GM21515 (cell line): Measurements from ENCODE around the gene MYL5.
"Not testable (repeated sequence)": the region's sequence is repeated elsewhere in the genome, so short reads cannot be mapped to it uniquely, and the experiment has no call there.

Source experiments
- ATAC-seq: cut with Tn5 transposase; IDR thresholded peaks from one replicate; pipeline ENCODE4 v1.9.1; 2021; ENCODE audit not compliant: unreplicated experiment

MYL5 gene

DNA sequence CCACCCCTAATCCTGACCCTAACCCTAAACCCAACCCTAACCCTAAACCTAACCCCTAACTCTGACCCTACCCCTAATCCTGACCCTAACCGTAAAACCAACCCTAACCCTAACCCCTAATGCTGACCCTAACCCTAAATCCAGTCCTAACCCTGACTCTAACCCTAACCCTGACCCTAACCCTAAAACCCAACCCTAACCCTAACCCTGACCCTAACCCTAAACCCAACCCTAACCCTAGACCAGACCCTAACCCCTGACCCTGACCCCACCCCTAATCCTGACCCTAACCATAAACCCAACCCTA is 30.6 kb downstream of the MYL5 start:
- ATAC-seq: no peak

DNA sequence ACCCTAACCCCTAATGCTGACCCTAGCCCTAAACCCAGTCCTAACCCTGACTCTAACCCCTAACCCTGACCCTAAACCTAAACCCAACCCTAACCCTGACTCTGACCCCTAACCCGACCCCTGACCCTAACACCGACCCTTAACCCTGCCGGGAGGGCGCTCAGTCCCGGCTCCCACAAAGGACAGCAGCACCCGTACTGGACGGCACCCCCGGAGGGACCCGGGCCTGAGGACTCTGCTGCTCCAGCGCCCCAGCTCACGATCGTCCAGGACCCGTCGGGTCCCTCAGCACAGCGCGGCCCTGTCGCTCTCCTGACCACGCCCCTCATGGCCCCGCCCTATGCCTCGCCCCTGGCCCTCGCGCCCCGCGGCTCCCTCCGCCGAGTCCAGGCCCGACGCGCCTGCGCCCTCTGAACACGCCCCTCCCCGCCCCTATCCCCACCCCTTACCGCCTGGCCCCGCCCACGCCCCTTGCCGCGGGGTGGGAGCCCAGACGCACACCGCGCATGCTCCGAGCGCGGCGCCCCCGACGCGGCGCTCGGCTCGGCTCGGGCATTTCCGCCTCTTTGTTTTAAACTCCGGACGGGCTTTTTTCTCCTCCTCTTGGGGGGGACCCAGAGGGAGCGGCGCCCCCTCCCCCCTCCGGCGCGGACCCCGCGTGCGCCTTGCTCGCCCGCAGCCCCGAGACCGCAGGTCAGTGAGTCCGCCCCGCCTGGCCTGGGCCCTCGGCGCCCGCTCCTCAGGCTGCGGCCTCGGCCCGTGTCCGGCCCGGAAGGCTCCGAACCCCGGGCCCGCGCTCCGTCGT is 31.1 kb downstream of the MYL5 start, which contains the start of gene PCGF3:
PCGF3 (plus strand) TSS at position 555 of the 805 bp plus-strand sequence. CDS start 27,849 bp downstream, outside the sequence.
- ATAC-seq: peak; percentile 88

DNA sequence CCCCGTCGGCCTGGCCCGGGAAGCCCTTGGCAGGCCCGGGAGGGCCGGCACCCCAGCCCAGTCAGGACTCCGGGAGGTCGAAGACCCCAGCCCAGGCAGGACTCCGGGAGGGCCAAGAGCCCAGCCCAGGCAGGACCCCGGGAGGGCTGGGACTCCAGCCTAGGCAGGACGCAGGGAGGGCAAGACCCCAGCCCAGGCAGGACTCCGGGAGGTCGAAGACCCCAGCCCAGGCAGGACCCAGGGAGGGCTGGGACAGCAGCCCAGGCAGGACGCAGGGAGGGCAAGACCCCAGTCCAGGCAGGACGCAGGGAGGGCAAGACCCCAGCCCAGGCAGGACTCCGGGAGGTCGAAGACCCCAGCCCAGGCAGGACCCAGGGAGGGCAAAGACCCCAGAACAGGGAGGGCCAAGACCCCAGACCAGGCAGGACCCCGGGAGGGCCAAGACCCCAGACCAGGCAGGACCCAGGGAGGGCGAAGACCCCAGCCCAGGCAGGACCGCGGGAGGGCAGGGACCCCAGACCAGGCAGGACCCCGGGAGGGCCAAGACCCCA is 31.8 kb downstream of the MYL5 start:
- not testable (repeated sequence) for ATAC-seq

GRCh38 chr4:706834-707598 is 32.7 kb downstream of the MYL5 start:
- no peak for ATAC-seq

DNA sequence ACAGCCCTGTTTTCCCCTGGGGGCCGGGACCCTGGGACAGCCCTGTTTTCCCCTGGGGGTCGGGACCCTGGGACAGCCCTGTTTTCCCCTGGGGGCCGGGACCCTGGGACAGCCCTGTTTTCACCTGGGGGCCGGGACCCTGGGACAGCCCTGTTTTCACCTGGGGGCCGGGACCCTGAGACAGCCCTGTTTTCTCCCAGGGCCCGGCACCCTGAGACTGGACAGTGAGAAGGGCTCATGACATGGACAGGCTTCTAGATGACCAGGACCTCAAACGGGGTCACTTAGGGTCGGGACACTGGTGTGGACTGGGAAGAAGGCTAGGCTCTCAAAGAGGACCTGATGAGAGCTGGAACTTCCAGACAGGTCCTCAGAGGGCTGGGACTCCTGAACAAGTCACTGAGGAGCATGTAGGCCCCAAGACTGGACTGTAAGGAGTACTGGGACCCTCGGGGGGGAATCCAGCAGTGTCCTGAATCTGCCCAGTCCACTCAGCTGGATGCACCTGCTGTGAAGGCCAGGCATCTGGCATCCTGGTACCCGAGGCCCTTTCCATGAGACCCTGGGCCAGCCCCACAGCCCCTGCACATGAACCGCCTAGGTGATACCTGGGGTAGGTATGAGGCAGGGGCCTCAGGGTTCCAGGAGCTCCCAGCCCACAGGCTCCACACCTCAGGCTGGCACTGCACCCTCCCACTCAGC is 33.7 kb downstream of the MYL5 start:
- no peak for ATAC-seq

- no peak for ATAC-seq
These were observed 34.2 kb downstream of the MYL5 start for GRCh38 chr4:708631-708933.

GRCh38 chr4:709348-709747 is 35.0 kb downstream of the MYL5 start:
- no peak for ATAC-seq

DNA sequence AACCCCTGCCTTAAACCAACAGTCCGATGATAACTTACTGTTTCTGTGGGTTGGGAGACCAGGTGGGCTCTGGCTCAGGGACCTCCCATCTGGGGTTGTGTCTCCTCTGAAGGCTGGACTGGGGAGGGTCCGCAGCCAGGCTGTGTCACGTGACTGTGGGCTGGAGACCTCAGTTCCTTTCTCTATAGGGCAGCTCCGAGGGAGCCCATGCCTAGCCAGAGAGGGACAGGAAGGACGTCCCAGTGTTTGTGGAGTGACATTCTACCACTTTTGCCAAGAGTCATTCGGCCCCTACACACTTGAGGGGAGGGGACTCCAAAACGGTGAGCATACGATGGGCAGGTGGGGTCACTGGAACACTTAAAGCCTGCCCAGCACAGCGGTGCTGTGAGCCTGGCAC is 35.8 kb downstream of the MYL5 start:
- ATAC-seq: no peak

DNA sequence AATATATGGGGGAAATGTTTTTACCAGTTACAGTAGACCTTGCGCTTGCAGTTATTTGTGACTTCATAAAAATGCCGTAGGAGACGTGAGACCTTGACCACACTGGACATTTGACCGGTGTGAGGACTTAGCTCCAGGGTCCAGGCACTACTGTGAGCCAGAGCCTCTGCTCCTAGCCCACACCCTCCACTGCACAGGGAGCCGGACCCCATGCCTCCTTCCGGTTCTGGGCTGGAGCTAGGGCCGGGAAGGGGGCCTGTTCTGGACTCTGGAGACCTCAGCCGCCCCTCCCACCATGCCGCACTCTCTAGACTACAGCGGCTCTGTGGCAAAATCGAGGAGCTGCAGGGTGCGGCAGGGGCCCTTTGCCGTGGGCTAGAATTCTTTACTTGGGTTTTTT is 36.6 kb downstream of the MYL5 start:
- no peak for ATAC-seq

- no peak for ATAC-seq
These were observed 37.8 kb downstream of the MYL5 start for GRCh38 chr4:712093-712492.

- no peak for ATAC-seq
These were observed 38.7 kb downstream of the MYL5 start for GRCh38 chr4:712916-713632.

DNA sequence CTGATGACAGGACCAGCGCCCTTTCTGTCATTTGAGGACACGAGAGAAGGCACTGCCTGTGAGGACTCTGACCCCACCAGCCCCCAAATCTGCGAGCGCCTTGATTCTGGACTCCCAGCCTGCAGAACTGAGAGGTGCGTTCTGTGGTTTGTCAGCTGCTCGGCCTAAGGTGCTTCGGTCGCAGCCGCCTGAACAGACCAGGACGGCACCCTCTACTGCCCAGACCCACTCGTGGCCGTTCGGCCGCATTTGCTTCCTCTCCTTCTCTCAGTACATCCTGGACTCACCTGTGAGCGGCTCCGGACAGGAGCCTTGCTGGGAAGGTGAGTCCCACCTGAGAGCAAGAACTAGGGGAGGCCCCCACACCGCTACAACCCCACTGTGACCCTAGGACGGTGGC is 39.7 kb downstream of the MYL5 start:
- ATAC-seq: no peak

- ATAC-seq: no peak
These were observed 43.4 kb downstream of the MYL5 start for GRCh38 chr4:717601-718320.

- ATAC-seq: no peak
These were observed 44.1 kb downstream of the MYL5 start for GRCh38 chr4:718460-718859.

DNA sequence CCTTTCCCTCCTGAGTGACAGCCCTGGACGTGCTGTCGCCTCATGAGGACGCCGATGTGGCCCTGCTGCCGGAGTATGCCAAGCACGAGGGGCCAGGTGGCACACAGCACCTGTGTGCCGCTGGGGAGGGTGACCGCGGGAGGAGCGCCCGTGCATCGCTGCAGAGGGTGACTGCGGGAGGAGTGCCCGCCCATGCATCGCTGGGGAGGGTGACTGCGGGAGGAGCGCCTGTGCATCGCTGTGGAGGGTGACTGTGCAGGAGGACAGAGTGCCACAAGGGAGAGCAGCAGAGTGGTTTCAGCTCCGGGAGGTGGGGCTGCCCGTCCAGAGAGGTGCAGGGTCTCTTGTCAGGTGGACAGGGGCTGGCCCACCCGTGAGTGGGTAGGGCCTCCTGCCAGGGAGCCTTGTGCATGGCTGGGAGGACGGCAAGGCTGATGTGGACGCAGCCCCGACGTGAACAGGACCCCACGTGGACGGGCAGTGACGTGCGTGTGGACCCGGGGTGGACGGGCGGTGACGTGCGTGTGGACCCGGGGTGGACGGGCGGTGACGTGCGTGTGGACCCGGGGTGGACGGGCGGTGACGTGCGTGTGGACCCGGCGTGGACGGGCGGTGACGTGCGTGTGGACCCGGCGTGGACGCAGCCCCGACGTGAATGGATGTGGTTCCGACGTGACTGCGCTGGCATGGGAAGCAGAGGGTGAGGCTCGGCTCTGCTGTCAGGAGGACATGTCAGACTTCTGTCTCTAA is 45.9 kb downstream of the MYL5 start:
- ATAC-seq: no peak

GRCh38 chr4:721261-722168 is 47.2 kb downstream of the MYL5 start:
- no peak for ATAC-seq

DNA sequence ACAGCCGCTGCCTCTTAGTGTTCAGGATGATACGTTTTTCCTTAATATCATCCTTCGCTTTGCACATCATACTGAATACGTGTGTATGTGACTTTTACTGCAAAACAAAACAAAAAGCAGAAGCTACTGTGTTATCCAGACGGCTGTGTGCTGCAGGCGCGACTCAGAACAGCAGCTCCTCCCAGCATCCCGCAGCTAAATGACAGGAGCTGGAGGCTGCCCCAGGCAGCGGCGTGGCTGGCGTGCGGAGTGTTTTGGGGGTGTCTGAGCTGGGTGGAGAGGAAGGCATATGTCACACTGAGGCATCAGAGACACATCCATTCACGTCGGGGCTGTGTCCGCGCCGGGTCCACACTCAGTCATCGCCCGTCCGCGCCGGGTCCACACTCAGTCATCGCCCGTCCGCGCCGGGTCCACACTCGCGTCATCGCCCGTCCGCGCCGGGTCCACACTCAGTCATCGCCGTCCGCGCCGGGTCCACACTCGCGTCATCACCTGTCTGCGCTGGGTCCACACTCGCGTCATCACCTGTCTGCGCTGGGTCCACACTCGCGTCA is 47.9 kb downstream of the MYL5 start:
- no peak for ATAC-seq

DNA sequence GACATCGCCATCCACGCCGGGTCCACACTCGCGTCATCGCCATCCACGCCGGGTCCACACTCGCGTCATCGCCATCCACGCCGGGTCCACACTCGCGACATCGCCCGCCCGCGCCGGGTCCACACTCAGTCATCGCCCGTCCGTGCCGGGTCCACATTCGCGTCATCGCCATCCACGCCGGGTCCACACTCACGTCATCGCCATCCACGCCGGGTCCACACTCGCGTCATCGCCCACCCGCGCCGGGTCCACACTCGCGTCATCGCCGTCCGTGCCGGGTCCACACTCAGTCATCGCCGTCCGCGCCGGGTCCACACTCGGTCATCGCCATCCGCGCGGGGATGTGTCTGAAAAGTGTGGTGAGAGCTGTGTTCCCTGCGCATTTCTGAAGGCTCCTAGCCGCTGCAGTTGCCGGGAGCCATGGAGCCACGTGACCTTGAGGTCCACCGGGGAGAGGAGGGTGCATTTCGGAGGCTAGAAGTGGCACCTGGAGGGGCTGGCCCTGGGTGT is 48.6 kb downstream of the MYL5 start:
- ATAC-seq: no peak
